Osteoblast (primary cell): ENCODE measurements around the gene IL1RAPL1. TPM values are rescaled to one million over a fixed set of nuclear protein-coding genes. Genes with fewer than 3 reads are reported as not detected.

Experiments
- DNase-seq: peaks from one replicate; pipeline ENCODE4 v3.0.0; 2011; ENCODE audit warnings: low spot score, mixed read lengths; ENCODE audit not compliant: insufficient read length; ENCODE audit errors: missing footprints
- H2AFZ ChIP-seq: 2 replicates; pipeline ENCODE4 v1.6.0; 2011; ENCODE audit warnings: mild to moderate bottlenecking, low read length
- H3K27ac ChIP-seq: 2 replicates; pipeline ENCODE4 v1.5.1; 2011; ENCODE audit warnings: mild to moderate bottlenecking, low read depth, low read length, moderate library complexity
- H3K27me3 ChIP-seq: 2 replicates; pipeline ENCODE4 v1.6.0; 2012; ENCODE audit warnings: mild to moderate bottlenecking, control low read depth, inconsistent platforms, low read length, moderate library complexity; ENCODE audit not compliant: insufficient read depth
- H3K36me3 ChIP-seq: 2 replicates; pipeline ENCODE4 v1.5.1; 2011; ENCODE audit warnings: mild to moderate bottlenecking, low read length, control low read depth, moderate library complexity; ENCODE audit not compliant: insufficient read depth
- H3K4me1 ChIP-seq: 2 replicates; pipeline ENCODE4 v1.5.1; 2011; ENCODE audit warnings: mild to moderate bottlenecking, low read length, control low read depth, moderate library complexity; ENCODE audit not compliant: insufficient read depth
- H3K4me2 ChIP-seq: 2 replicates; pipeline ENCODE4 v1.6.0; 2011; ENCODE audit warnings: mild to moderate bottlenecking, low read length; ENCODE audit not compliant: insufficient read depth
- H3K4me3 ChIP-seq: fragments of 200-600 bp; sonication (generic); 3 replicates; pipeline ENCODE4 v1.5.1; 2012; ENCODE audit warnings: mild to moderate bottlenecking, low read length, inconsistent platforms; ENCODE audit not compliant: insufficient read depth
- H3K79me2 ChIP-seq: 2 replicates; pipeline ENCODE4 v1.6.0; 2012; ENCODE audit warnings: mild to moderate bottlenecking, low read length, control low read depth, inconsistent platforms; ENCODE audit not compliant: insufficient read depth
- H3K9me3 ChIP-seq: 2 replicates; pipeline ENCODE4 v1.5.1; 2011; ENCODE audit warnings: low read depth, low read length, control low read depth
- H4K20me1 ChIP-seq: 2 replicates; pipeline ENCODE4 v1.6.0; 2012; ENCODE audit warnings: mild to moderate bottlenecking, low read length, control low read depth; ENCODE audit not compliant: insufficient read depth
- total RNA-seq: library from RNA; depleted of rRNA; stranded (reverse); fragments of >200 nt; gene quantifications from 2 replicates; pipeline ENCODE4 v1.2.3, GENCODE V29; 2012
- TF ChIP-seq, protein P1 (sequence below): IDR thresholded peaks from 2 replicates; pipeline ENCODE4 v1.5.1; 2011; ENCODE audit warnings: mild to moderate bottlenecking, low read depth, low read length, moderate library complexity; ENCODE audit errors: extremely low read depth

IL1RAPL1 gene
- total RNA-seq, 1 donor = under 0.01 TPM

DNA sequence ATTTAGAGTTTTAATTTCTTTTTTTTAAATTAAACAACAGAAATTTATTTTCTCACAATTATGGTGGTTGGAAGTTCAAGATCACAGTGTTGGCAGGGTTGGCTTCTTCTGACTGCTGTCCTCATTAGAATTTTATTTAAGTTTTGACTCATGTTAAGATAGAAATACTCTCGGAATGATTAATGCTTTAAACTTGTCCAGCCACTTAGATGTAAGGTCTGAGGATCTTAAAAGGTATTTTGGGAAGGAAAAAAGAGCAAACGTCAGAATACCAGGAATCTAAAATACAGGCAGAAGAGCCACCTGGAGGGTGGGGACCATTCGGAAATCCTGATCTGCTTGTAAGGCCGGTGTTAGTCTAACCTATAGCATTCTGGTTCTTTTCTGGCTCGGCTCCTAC, 1205.1 kb downstream of the IL1RAPL1 start:
- DNase-seq = no peak
- no peaks in the 10 kb centered on the region for H3K9me3 ChIP-seq
- no peak overlapping the region for H3K27ac ChIP-seq

DNA sequence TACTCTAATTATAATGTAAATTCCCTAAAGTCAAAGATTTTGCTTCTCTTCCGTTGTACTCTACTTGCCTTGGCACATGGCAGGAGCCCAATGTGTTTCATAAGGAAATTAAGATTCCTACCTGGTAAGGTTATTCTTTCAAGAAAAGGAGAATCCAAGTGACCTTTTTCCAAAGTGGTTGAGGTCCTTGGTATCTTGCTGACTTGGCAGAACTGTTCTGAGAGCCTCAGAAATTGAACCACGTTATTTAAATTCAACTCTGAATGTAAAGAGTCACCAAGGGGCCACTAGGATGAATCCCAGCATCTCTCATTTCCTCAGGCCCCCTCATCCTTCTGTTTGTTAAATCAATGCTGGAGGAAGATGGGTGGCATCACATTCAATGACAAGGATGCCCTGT, 1209.9 kb downstream of the IL1RAPL1 start:
- Histone ChIP-seq H3K4me3 (no peak overlapping the region), H2AFZ (no peak overlapping the region), H3K4me1 (no peaks in the 10 kb centered on the region), H3K79me2 (no peaks in the 10 kb centered on the region), H3K27ac (no peak overlapping the region), H3K27me3 (no peaks in the 10 kb centered on the region), H3K36me3 (no peaks in the 10 kb centered on the region), H3K9me3 (no peaks in the 10 kb centered on the region), H3K4me2 (no peak overlapping the region), H4K20me1 (no peaks in the 10 kb centered on the region)
- no peak for DNase-seq
- TF ChIP-seq, protein P1, sequence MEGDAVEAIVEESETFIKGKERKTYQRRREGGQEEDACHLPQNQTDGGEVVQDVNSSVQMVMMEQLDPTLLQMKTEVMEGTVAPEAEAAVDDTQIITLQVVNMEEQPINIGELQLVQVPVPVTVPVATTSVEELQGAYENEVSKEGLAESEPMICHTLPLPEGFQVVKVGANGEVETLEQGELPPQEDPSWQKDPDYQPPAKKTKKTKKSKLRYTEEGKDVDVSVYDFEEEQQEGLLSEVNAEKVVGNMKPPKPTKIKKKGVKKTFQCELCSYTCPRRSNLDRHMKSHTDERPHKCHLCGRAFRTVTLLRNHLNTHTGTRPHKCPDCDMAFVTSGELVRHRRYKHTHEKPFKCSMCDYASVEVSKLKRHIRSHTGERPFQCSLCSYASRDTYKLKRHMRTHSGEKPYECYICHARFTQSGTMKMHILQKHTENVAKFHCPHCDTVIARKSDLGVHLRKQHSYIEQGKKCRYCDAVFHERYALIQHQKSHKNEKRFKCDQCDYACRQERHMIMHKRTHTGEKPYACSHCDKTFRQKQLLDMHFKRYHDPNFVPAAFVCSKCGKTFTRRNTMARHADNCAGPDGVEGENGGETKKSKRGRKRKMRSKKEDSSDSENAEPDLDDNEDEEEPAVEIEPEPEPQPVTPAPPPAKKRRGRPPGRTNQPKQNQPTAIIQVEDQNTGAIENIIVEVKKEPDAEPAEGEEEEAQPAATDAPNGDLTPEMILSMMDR = no peak

More for the DNA sequence above, 1205.1 kb downstream of the IL1RAPL1 start:
- Histone ChIP-seq H3K79me2 (no peaks in the 10 kb centered on the region), H2AFZ (no peak overlapping the region), H3K4me1 (no peaks in the 10 kb centered on the region), H3K36me3 (no peaks in the 10 kb centered on the region), H3K4me3 (no peak overlapping the region), H4K20me1 (no peaks in the 10 kb centered on the region), H3K27me3 (no peaks in the 10 kb centered on the region), H3K4me2 (no peak overlapping the region)
- TF ChIP-seq, protein P1 = no peak

DNA sequence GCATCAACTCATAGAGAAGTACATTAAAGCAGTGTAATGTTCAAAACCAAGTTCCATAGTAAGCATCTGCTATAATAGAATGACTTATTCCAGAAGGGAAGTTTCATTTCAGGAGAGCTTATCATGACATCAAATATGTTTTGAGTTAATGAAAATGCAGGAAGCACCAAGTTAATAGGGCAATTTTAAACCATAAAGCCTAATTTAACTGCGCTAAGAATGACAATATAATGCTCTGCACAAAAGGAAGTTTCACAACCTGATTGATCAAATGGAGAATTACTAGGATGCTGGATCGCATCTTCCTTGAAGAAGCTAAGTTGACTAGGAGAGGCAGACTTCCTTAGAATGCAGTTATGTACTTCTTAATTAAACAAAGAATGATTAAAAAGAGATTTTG, 1211.2 kb downstream of the IL1RAPL1 start:
- Histone ChIP-seq H3K4me2 (no peak overlapping the region), H2AFZ (no peak overlapping the region), H3K79me2 (no peaks in the 10 kb centered on the region), H3K4me3 (no peak overlapping the region), H3K9me3 (no peaks in the 10 kb centered on the region), H4K20me1 (no peaks in the 10 kb centered on the region), H3K36me3 (no peaks in the 10 kb centered on the region), H3K4me1 (no peaks in the 10 kb centered on the region), H3K27ac (no peak overlapping the region), H3K27me3 (no peaks in the 10 kb centered on the region)
- DNase-seq = no peak
- TF ChIP-seq, protein P1 = no peak

DNA sequence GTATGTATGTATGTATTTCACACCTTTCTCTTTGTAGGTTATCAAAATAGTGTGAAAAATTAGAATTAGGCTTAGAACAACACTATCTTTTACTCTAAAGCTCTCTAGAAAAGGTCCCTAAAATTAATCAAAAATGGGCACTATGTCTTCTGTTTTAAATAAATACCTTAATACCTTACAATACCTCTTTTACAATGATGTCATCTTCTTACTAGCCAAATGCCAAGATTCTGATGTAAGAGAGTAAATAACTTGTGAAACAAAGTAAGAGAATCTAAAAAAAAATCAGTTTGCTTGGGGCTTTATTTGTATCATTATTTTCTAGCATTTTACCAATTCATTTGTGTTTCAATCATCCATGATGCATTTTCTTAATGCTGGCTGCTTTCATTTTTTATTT, 1225.9 kb downstream of the IL1RAPL1 start:
- no peaks in the 10 kb centered on the region for H3K4me1 ChIP-seq
- TF ChIP-seq, protein P1 = no peak
- no peak overlapping the region for H3K4me3 ChIP-seq
- no peaks in the 10 kb centered on the region for H4K20me1 ChIP-seq
- H3K27ac ChIP-seq = no peak overlapping the region
- no peak overlapping the region for H2AFZ ChIP-seq
- H3K4me2 ChIP-seq = no peak overlapping the region
- DNase-seq = no peak
- H3K9me3 ChIP-seq = no peaks in the 10 kb centered on the region
- no peaks in the 10 kb centered on the region for H3K79me2 ChIP-seq
- no peaks in the 10 kb centered on the region for H3K36me3 ChIP-seq
- H3K27me3 ChIP-seq = no peaks in the 10 kb centered on the region
